ENCODE measurements around the gene ACSF2.
"Not testable (repeated sequence)": the region's sequence is repeated elsewhere in the genome, so short reads cannot be mapped to it uniquely, and the experiment has no call there.

ACSF2 gene

DNA sequence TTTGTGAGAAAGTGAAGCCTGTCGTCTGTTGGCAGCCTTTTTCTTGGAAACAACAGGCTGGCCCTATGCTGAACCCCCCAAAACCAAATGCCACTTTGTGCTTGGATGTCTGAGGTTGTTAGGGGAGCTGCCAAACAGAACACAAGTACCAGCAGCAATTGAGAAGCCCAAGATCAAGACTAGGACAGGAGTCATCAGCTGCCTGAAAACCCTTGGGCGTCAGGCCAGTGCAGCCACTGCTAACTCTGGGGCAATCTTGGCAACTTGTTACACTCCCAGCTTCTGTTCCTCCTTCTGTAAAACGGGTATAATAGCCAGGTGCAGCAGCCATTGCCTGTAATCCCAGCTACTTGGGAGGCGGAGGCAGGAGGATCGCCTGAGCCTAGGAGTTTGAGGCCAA is 19.4 kb upstream of the ACSF2 start:
- H4K20me1 ChIP-seq (ENCODE audit: insufficient read depth, low read length): no peaks in the 10 kb centered on the region
- no peak overlapping the region for H2AFZ ChIP-seq (ENCODE audit: low read depth, low read length)
- no peak overlapping the region for H3K4me3 ChIP-seq (ENCODE audit: low read depth in 1 of 2, low read length in 2 of 2)
- H3K36me3 ChIP-seq (ENCODE audit: insufficient read depth, low read length): no peaks in the 10 kb centered on the region
- no peak overlapping the region for H3K4me2 ChIP-seq (ENCODE audit: insufficient read depth, low read length)
- no peak overlapping the region for H3K27ac ChIP-seq (ENCODE audit: low read length)
- ATAC-seq (ENCODE audit: insufficient read depth, low read depth) (no peak), DNase-seq (no peak)
- no peak for TF ChIP-seq EZH2 (IDR thresholded peaks at IDR 0.05; ENCODE audit: borderline replicate concordance, low read depth, low read length, severe bottlenecking)
- TF ChIP-seq, protein P1, sequence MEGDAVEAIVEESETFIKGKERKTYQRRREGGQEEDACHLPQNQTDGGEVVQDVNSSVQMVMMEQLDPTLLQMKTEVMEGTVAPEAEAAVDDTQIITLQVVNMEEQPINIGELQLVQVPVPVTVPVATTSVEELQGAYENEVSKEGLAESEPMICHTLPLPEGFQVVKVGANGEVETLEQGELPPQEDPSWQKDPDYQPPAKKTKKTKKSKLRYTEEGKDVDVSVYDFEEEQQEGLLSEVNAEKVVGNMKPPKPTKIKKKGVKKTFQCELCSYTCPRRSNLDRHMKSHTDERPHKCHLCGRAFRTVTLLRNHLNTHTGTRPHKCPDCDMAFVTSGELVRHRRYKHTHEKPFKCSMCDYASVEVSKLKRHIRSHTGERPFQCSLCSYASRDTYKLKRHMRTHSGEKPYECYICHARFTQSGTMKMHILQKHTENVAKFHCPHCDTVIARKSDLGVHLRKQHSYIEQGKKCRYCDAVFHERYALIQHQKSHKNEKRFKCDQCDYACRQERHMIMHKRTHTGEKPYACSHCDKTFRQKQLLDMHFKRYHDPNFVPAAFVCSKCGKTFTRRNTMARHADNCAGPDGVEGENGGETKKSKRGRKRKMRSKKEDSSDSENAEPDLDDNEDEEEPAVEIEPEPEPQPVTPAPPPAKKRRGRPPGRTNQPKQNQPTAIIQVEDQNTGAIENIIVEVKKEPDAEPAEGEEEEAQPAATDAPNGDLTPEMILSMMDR (IDR thresholded peaks at IDR 0.05; ENCODE audit: borderline replicate concordance, extremely low read depth, low read length, poor library complexity, severe bottlenecking): no peak
- no peaks in the 10 kb centered on the region for H3K9me3 ChIP-seq (ENCODE audit: insufficient read depth, low read length, severe bottlenecking)
- H3K79me2 ChIP-seq (ENCODE audit: insufficient read depth, low read length): no peaks in the 10 kb centered on the region
- H3K4me1 ChIP-seq (ENCODE audit: insufficient read depth, low read length): no peaks in the 10 kb centered on the region
- no peaks in the 10 kb centered on the region for H3K27me3 ChIP-seq (ENCODE audit: insufficient read depth, low read length, poor library complexity)
- H3K9ac ChIP-seq (ENCODE audit: low read depth, low read length): no peak overlapping the region

- H3K36me3 ChIP-seq (ENCODE audit: insufficient read depth, low read length): no peaks in the 10 kb centered on the region
Measured at GRCh38 chr17:50407921-50408320, 18.1 kb upstream of the ACSF2 start.

GRCh38 chr17:50412188-50412732 is 13.8 kb upstream of the ACSF2 start:
- no peaks in the 10 kb centered on the region for H3K9me3 ChIP-seq (ENCODE audit: insufficient read depth, low read length, severe bottlenecking)
- ATAC-seq (ENCODE audit: insufficient read depth, low read depth): no peak
- no peak for DNase-seq
- H3K36me3 ChIP-seq (ENCODE audit: insufficient read depth, low read length): no peaks in the 10 kb centered on the region
- TF ChIP-seq EZH2 (IDR thresholded peaks at IDR 0.05; ENCODE audit: borderline replicate concordance, low read depth, low read length, severe bottlenecking): no peak
- TF ChIP-seq, protein P1 (IDR thresholded peaks at IDR 0.05; ENCODE audit: borderline replicate concordance, extremely low read depth, low read length, poor library complexity, severe bottlenecking): no peak
- H3K9ac ChIP-seq (ENCODE audit: low read depth, low read length): no peak overlapping the region
- no peak overlapping the region for H3K4me3 ChIP-seq (ENCODE audit: low read depth in 1 of 2, low read length in 2 of 2)
- H3K4me2 ChIP-seq (ENCODE audit: insufficient read depth, low read length): no peak overlapping the region
- H3K27ac ChIP-seq (ENCODE audit: low read length): no peak overlapping the region
- H3K27me3 ChIP-seq (ENCODE audit: insufficient read depth, low read length, poor library complexity): no peaks in the 10 kb centered on the region
- H3K79me2 ChIP-seq (ENCODE audit: insufficient read depth, low read length): no peaks in the 10 kb centered on the region
- H4K20me1 ChIP-seq (ENCODE audit: insufficient read depth, low read length): no peaks in the 10 kb centered on the region
- H3K4me1 ChIP-seq (ENCODE audit: insufficient read depth, low read length): no peaks in the 10 kb centered on the region
- H2AFZ ChIP-seq (ENCODE audit: low read depth, low read length): no peak overlapping the region

More at GRCh38 chr17:50407921-50408320, 18.1 kb upstream of the ACSF2 start:
- Histone ChIP-seq H3K9ac (ENCODE audit: low read depth, low read length) (no peak overlapping the region), H3K27ac (ENCODE audit: low read length) (no peak overlapping the region), H3K4me1 (ENCODE audit: insufficient read depth, low read length) (no peaks in the 10 kb centered on the region), H3K4me2 (ENCODE audit: insufficient read depth, low read length) (no peak overlapping the region), H2AFZ (ENCODE audit: low read depth, low read length) (no peak overlapping the region), H3K9me3 (ENCODE audit: insufficient read depth, low read length, severe bottlenecking) (no peaks in the 10 kb centered on the region), H3K79me2 (ENCODE audit: insufficient read depth, low read length) (no peaks in the 10 kb centered on the region), H4K20me1 (ENCODE audit: insufficient read depth, low read length) (no peaks in the 10 kb centered on the region), H3K4me3 (ENCODE audit: low read depth in 1 of 2, low read length in 2 of 2) (no peak overlapping the region), H3K27me3 (ENCODE audit: insufficient read depth, low read length, poor library complexity) (no peaks in the 10 kb centered on the region)
- ATAC-seq (ENCODE audit: insufficient read depth, low read depth): no peak
- no peak for DNase-seq
- TF ChIP-seq EZH2 (IDR thresholded peaks at IDR 0.05; ENCODE audit: borderline replicate concordance, low read depth, low read length, severe bottlenecking): no peak

DNA sequence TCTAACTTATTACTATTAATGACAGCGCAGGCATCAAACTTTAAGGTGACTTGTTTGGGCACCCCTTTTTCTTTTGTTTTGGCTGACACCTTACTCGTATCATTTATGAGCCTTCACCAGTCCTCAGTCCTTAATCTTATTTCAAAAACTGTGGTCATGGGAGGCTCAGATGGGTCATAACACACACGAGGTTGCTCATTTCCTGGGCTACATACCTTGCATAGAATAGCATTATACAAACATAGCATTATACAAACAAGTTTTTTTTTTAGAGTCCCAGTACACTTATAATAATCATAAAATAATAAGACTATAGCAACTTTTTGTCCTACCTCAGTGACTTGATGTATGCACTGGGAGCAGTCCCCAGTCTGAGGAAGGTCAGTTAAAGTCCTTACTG is 11.2 kb upstream of the ACSF2 start:
- H3K4me1 ChIP-seq (ENCODE audit: insufficient read depth, low read length): peaks cover 2% of the 10 kb centered on the region; the same call in 1 of the 2 replicates
- H3K27me3 ChIP-seq (ENCODE audit: insufficient read depth, low read length, poor library complexity): no peaks in the 10 kb centered on the region
- no peak overlapping the region for H3K27ac ChIP-seq (ENCODE audit: low read length)
- TF ChIP-seq EZH2 (IDR thresholded peaks at IDR 0.05; ENCODE audit: borderline replicate concordance, low read depth, low read length, severe bottlenecking): no peak
- TF ChIP-seq, protein P1 (IDR thresholded peaks at IDR 0.05; ENCODE audit: borderline replicate concordance, extremely low read depth, low read length, poor library complexity, severe bottlenecking): no peak
- ATAC-seq (ENCODE audit: insufficient read depth, low read depth): no peak
- H4K20me1 ChIP-seq (ENCODE audit: insufficient read depth, low read length): no peaks in the 10 kb centered on the region
- H3K9me3 ChIP-seq (ENCODE audit: insufficient read depth, low read length, severe bottlenecking): peaks cover 4% of the 10 kb centered on the region
- H3K4me3 ChIP-seq (ENCODE audit: low read depth in 1 of 2, low read length in 2 of 2): no peak overlapping the region
- no peak for DNase-seq
- H3K4me2 ChIP-seq (ENCODE audit: insufficient read depth, low read length): no peak overlapping the region
- no peaks in the 10 kb centered on the region for H3K79me2 ChIP-seq (ENCODE audit: insufficient read depth, low read length)
- no peaks in the 10 kb centered on the region for H3K36me3 ChIP-seq (ENCODE audit: insufficient read depth, low read length)
- H2AFZ ChIP-seq (ENCODE audit: low read depth, low read length): no peak overlapping the region
- H3K9ac ChIP-seq (ENCODE audit: low read depth, low read length): no peak overlapping the region

DNA sequence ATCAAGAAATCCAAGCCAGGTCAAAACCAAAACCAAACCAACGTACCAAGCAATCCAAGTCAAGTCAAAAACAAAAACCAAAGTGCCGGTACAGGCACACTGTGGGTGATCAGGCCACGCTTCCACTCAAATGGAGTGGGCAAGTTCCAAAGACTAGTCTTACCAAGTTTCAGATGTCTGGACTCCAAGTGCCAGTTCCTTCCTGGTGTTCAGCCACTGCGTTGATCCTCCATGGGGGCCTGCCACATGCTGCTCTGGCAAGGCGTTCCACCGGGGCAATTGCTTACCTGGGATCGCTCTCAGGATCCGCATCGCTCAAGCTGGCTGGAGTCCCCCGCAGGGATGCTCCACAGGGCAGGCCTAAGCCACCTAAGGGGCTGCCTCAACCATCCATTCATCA is 6.4 kb upstream of the ACSF2 start:
- not testable (repeated sequence) for H3K4me2 ChIP-seq (ENCODE audit: insufficient read depth, low read length); DNase-seq; H3K27ac ChIP-seq (ENCODE audit: low read length); H3K36me3 ChIP-seq (ENCODE audit: insufficient read depth, low read length); H3K27me3 ChIP-seq (ENCODE audit: insufficient read depth, low read length, poor library complexity); H4K20me1 ChIP-seq (ENCODE audit: insufficient read depth, low read length); ATAC-seq (ENCODE audit: insufficient read depth, low read depth); H2AFZ ChIP-seq (ENCODE audit: low read depth, low read length); H3K4me3 ChIP-seq (ENCODE audit: low read depth in 1 of 2, low read length in 2 of 2); H3K9me3 ChIP-seq (ENCODE audit: insufficient read depth, low read length, severe bottlenecking); H3K79me2 ChIP-seq (ENCODE audit: insufficient read depth, low read length); H3K9ac ChIP-seq (ENCODE audit: low read depth, low read length)
- peaks cover 43% of the 10 kb centered on the region for H3K4me1 ChIP-seq (ENCODE audit: insufficient read depth, low read length)
